HG03442 (cell line): ENCODE results near the gene HSPA12A.
"Not testable (repeated sequence)": the region's sequence is repeated elsewhere in the genome, so short reads cannot be mapped to it uniquely, and the experiment has no call there.

Experiments
- ATAC-seq: cut with Tn5 transposase; IDR thresholded peaks from one replicate; pipeline ENCODE4 v1.9.1; 2021; ENCODE audit warnings: mild to moderate bottlenecking, moderate library complexity; ENCODE audit not compliant: unreplicated experiment

Gene HSPA12A

GRCh38 chr10:116719804-116720203 lies 22.6 kb downstream of the HSPA12A start:
- ATAC-seq, result no peak

- ATAC-seq, result no peak
These were observed 24.3 kb downstream of the HSPA12A start for GRCh38 chr10:116718058-116718457.

- ATAC-seq, result no peak
These were observed 26.0 kb downstream of the HSPA12A start for GRCh38 chr10:116716381-116716780.

GRCh38 chr10:116715839-116716377 lies 26.5 kb downstream of the HSPA12A start:
- no peak for ATAC-seq

- no peak for ATAC-seq
These were observed 27.0 kb downstream of the HSPA12A start for GRCh38 chr10:116715341-116715740.

GRCh38 chr10:116713846-116714245 lies 28.5 kb downstream of the HSPA12A start:
- ATAC-seq, result no peak

GRCh38 chr10:116712989-116713543 lies 29.3 kb downstream of the HSPA12A start:
- ATAC-seq, result no peak

GRCh38 chr10:116712519-116712918 lies 29.8 kb downstream of the HSPA12A start:
- no peak for ATAC-seq

DNA sequence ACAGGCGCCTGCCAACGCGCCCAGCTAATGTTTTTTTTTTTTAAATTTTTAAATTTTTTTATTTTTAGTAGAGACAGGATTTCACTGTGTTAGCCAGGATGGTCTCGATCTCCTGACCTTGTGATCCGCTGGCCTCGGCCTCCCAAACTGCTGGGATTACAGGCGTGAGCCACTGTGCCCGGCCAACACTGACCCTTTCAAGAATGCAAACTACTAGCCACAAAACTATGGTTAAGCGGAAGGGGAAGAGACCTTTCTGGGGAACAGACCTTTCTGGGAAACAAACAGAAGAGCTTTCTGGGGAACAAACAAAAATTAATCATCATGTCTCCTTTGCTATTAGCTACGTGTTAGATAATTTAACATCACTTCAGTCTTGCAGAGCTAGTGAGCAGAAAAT lies 30.6 kb downstream of the HSPA12A start:
- not testable (repeated sequence) for ATAC-seq

DNA sequence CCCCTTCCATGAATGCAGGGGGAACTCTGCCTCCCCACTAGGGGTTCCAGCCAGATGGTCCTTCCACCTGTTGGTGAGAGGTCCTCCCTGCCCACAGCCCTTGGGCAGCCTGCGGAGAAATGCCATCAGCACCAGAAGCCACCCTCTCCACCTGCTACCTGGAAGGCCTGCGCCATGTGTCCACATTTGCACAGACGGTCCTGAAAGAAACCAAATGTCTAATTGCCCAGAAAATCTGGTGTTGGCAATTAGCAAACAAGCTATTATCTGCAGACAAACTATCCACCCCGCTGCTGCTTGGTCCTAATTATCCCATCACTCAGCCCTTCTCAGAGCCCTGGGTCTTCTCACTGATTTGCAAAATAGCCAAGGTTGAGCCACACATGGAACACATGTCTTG lies 32.3 kb downstream of the HSPA12A start:
- ATAC-seq, result no peak

DNA sequence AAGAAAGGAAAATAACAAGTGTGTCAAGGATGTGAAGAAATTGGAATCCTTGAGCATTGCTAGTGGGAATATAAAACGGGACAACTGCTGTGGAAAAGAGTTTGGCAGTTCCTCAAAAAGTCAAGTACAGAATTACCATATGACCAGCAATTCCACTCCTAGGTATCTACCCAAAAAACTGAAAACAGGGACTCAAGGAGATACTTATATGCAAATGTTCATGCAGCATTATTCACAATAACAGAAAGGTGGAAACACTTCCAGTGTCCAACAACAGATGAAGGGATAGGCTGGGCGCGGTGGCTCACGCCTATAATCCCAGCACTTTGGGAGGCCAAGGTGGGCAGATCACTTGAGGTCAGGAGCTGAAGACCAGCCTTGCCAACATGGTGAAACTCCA lies 33.5 kb downstream of the HSPA12A start:
- no peak for ATAC-seq

DNA sequence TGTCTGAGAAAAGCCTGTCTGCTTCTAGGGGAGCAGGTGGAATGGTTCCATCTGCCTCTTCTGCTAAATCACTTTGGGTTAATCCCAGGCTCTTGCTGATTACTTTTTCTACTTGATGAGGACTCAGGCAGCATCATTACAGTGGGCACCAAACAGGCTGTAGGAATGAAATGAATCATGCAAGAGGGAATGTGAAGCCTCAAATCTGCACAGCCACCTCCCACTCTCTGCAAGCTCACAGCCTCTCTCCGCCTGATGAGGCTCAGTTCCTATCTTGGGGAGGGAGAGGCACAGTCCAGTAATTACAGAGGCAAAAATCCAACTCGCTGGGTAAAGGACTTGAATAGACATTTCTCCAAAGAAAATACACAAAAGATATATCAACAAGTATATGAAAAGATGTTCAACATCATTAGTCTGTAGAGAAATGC lies 34.0 kb downstream of the HSPA12A start:
- no peak for ATAC-seq

DNA sequence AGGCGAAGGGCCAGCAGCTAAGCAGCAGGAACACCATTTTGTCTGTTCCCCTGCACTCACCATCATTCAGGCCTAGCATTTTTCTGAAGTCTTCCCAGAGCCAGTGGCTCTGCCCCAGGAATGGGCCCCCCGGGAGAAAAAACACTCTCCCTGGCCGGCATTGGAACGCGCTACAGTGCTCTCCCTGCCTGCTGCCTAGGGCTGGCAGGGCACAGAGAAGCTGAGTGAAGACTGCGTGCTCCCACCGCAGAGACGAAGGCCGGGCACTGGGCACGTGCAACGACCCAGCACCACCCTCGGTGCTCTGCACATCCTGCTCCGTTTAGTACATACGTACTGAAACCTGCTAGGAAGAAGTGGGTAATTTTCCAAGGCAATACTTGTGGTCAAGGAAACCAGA lies 34.4 kb downstream of the HSPA12A start:
- no peak for ATAC-seq

- ATAC-seq, result no peak
These were observed 36.1 kb downstream of the HSPA12A start for GRCh38 chr10:116706281-116706680.

- ATAC-seq, result no peak
These were observed 36.9 kb downstream of the HSPA12A start for GRCh38 chr10:116705498-116705897.

- ATAC-seq, result no peak
These were observed 37.4 kb downstream of the HSPA12A start for GRCh38 chr10:116704926-116705325.

DNA sequence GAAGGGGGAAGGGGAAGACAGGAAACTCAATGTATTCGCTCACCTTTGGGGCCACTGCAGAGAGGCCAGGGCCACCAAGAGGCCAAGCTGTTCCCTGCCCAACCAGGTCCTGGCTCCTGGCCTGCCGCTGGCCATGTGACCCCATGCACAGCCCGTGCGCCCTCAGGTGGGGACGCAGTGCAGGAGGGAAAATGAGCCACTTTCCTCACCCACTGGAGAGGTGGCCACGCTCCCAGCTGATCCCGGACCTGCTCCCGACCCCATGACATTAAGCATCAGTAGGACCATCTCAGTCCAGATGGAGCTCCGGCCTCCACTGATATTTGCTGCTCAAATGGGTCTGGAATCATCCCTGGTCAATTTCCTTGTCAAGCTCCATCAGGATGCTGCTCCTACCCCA lies 40.2 kb downstream of the HSPA12A start:
- ATAC-seq, result no peak

- no peak for ATAC-seq
These were observed 42.8 kb downstream of the HSPA12A start for GRCh38 chr10:116699471-116700150.

DNA sequence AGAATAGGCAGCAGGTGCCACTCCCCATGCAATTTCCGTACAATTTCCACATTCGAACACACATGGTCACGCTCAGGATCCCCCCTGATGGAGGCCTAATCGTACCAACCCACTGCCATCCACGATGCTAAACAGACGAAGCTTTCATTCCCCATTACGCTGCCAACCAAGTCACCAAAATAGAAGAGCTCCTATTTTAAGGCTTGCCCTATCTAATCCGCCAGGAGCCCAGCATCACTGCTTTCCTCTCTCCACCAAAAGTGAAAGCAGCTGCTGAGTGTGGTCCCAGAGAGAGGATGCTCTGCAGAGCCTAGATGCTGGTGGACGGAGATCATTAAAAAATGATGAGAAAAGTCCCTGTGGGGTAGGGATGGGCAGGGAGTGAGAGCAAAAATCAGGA lies 43.3 kb downstream of the HSPA12A start:
- ATAC-seq, result no peak

GRCh38 chr10:116698364-116698763 lies 44.0 kb downstream of the HSPA12A start:
- ATAC-seq, result no peak

DNA sequence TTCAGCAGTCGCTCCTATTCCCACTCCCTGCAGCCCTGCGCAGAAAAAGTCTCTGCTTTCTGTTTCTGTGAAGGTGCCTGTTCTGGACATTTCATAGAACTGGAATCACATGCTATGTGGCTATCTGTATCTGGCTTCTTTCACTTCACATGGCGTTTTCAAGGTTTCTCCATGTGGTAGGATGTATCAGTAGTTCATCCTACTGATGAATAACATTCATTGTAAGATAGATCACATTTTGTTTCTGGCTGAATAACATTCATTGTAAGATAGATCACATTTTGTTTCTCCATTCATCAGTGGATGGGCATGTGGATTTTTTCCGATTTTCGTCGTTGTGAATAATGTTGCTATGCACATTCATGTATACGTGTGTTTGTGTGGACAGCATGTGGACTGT lies 44.5 kb downstream of the HSPA12A start:
- ATAC-seq, result no peak

DNA sequence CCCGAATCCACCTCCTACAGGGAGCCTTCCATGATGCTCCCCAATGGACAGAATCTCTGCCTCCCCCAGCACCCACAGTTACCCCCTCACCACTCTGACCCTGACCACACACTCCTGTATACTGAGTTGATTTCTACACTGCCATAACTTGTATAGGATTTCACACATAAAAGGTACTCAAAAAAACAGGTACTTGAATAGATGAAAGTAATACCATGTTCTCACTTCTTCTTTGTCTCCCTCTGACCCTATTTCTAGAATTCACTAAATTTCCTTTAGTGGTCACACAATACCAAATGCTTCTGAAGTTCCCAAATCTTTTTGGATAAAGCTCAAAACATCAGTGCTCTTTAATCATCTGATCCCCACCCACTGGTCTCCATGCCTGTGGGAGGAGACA lies 45.4 kb downstream of the HSPA12A start:
- no peak for ATAC-seq

GRCh38 chr10:116694927-116695268 lies 47.5 kb downstream of the HSPA12A start:
- ATAC-seq, result no peak
